Measurements from ENCODE around the gene RHEBL1.

Gene RHEBL1

DNA sequence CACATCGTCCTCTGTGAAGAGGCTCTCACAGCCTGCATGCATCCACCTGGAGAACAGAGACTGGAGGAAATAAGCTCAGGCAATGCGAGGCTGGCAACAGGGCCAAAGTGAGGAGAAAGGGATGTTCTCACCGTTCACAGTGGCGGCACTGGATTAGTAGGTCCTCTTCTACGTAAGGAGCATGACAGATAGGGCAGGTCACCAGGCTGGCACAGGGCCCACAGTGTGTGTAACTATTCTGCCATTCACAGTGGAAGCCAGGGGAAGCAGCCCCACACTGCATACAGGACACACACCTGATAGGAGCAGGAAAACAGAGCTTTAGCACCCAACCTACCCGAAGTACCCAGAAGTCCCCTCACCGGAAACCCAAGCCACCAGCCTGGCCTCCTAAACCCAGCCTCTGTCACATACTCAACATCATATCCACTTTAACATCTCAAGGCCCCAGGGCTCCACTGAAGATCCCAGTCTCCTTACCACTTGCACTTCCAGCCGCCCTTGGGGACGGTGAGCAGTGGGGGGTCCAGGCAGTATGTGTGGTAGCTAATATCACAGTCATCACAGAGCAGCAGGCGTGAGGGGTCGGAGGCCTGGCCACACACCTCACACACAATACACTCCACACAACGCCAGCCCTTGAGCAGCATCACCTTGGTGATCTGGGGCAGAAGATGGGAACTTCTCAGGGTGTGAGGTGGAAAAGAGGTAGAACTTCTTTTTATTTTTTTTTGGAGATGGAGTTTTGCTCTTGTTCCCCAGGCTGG, 23.5 kb downstream of the RHEBL1 start:
- Histone ChIP-seq H3K79me2 (ENCODE audit: control insufficient read depth, low read length) (peaks cover 4% of the 10 kb centered on the region; the same call in 1 of the 2 replicates), H3K36me3 (ENCODE audit: control insufficient read depth, low read length) (peaks cover 94% of the 10 kb centered on the region), H3K4me1 (ENCODE audit: control insufficient read depth, low read length) (no peaks in the 10 kb centered on the region), H4K20me1 (ENCODE audit: control insufficient read depth, insufficient read depth, low read depth, low read length) (0 out of 2 replicates have a peak, but pooled peaks cover 3% of the 10 kb centered on the region), H3K9me2 (replicated peaks; ENCODE audit: control insufficient read depth, low read length) (no peaks in the 10 kb centered on the region), H3K9me3 (ENCODE audit: control insufficient read depth, insufficient read depth, low read length) (no peaks in the 10 kb centered on the region), H3K27ac (ENCODE audit: low read depth, low read length) (no peak overlapping the region), H3K27me3 (ENCODE audit: control insufficient read depth, low read length) (no peaks in the 10 kb centered on the region), H3K4me2 (ENCODE audit: low read length) (no peak overlapping the region), H3K4me3 (ENCODE audit: low read length) (no peak overlapping the region), H3F3A (ENCODE audit: control insufficient read depth, insufficient read depth) (no peaks in the 10 kb centered on the region)
- TF ChIP-seq CTCF (IDR thresholded peaks at IDR 0.05; ENCODE audit: low read depth, low read length, poor library complexity, severe bottlenecking) (no peak), EZH2phosphoT487 (IDR thresholded peaks at IDR 0.05; ENCODE audit: borderline replicate concordance, low read length) (no peak)

- no peak for TF ChIP-seq CTCF (IDR thresholded peaks at IDR 0.05; ENCODE audit: low read depth, low read length, poor library complexity, severe bottlenecking)
- Histone ChIP-seq H3F3A (ENCODE audit: control insufficient read depth, insufficient read depth) (no peaks in the 10 kb centered on the region), H3K27ac (ENCODE audit: low read depth, low read length) (no peak overlapping the region), H3K4me2 (ENCODE audit: low read length) (no peak overlapping the region), H3K4me3 (ENCODE audit: low read length) (no peak overlapping the region), H3K27me3 (ENCODE audit: control insufficient read depth, low read length) (no peaks in the 10 kb centered on the region), H3K36me3 (ENCODE audit: control insufficient read depth, low read length) (peaks cover 94% of the 10 kb centered on the region), H4K20me1 (ENCODE audit: control insufficient read depth, insufficient read depth, low read depth, low read length) (0 out of 2 replicates have a peak, but pooled peaks cover 3% of the 10 kb centered on the region), H3K79me2 (ENCODE audit: control insufficient read depth, low read length) (no peaks in the 10 kb centered on the region), H3K9me3 (ENCODE audit: control insufficient read depth, insufficient read depth, low read length) (no peaks in the 10 kb centered on the region), H3K9me2 (replicated peaks; ENCODE audit: control insufficient read depth, low read length) (no peaks in the 10 kb centered on the region), H3K4me1 (ENCODE audit: control insufficient read depth, low read length) (no peaks in the 10 kb centered on the region)
Measured at GRCh38 chr12:49044660-49045059, 25.1 kb downstream of the RHEBL1 start.

DNA sequence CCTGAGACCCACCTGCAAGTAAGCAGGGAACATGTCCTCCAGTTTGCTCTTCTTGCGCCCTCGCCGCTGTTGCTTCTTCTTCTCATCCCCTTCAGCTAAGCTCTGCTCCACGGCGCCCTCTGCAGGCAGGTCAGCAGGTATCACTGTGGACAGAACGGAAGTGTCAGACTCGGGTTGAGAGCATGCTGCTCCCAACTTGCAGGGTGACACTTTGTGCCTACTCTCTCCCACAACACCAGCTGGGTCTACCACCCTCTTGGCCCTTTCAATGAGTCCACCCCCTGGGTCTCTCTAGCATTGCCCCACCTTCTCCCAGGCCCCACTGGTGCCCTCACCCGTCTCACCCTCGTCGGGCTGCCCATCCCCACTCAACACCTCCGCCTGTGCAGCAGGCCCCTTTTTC, 25.9 kb downstream of the RHEBL1 start:
- Histone ChIP-seq H3K27ac (ENCODE audit: low read depth, low read length) (no peak overlapping the region), H3K9me3 (ENCODE audit: control insufficient read depth, insufficient read depth, low read length) (no peaks in the 10 kb centered on the region), H3F3A (ENCODE audit: control insufficient read depth, insufficient read depth) (no peaks in the 10 kb centered on the region), H3K4me3 (ENCODE audit: low read length) (no peak overlapping the region), H3K27me3 (ENCODE audit: control insufficient read depth, low read length) (no peaks in the 10 kb centered on the region), H3K4me1 (ENCODE audit: control insufficient read depth, low read length) (no peaks in the 10 kb centered on the region), H3K9me2 (replicated peaks; ENCODE audit: control insufficient read depth, low read length) (no peaks in the 10 kb centered on the region), H4K20me1 (ENCODE audit: control insufficient read depth, insufficient read depth, low read depth, low read length) (0 out of 2 replicates have a peak, but pooled peaks cover 3% of the 10 kb centered on the region), H3K4me2 (ENCODE audit: low read length) (no peak overlapping the region), H3K36me3 (ENCODE audit: control insufficient read depth, low read length) (peaks cover 94% of the 10 kb centered on the region), H3K79me2 (ENCODE audit: control insufficient read depth, low read length) (no peaks in the 10 kb centered on the region)
- TF ChIP-seq CTCF (IDR thresholded peaks at IDR 0.05; ENCODE audit: low read depth, low read length, poor library complexity, severe bottlenecking), result peak; percentile 87
- TF ChIP-seq EZH2phosphoT487 (IDR thresholded peaks at IDR 0.05; ENCODE audit: borderline replicate concordance, low read length), result no peak
